COLO668 (cell line): Measurements from ENCODE around the gene ZNF462.
"Not testable (repeated sequence)": the region's sequence is repeated elsewhere in the genome, so short reads cannot be mapped to it uniquely, and the experiment has no call there.

Experiments
- DNase-seq: peaks from one replicate; lab custom pipeline; 2025; ENCODE audit not compliant: unreplicated experiment; lab: John Stamatoyannopoulos, UW

Gene ZNF462

GRCh38 chr9:106862821-106863720, at the start of gene ZNF462:
TSS of gene ZNF462 (plus strand) at chr9:106863166. CDS start at chr9:106923384, 60,218 bp downstream.
- DNase-seq = peak; percentile 53

GRCh38 chr9:106816524-106816923, 46.4 kb upstream of the ZNF462 start:
- no peak for DNase-seq

GRCh38 chr9:106818034-106818433, 44.9 kb upstream of the ZNF462 start:
- no peak for DNase-seq

- no peak for DNase-seq
These were observed 42.1 kb upstream of the ZNF462 start for GRCh38 chr9:106820866-106821265.

DNA sequence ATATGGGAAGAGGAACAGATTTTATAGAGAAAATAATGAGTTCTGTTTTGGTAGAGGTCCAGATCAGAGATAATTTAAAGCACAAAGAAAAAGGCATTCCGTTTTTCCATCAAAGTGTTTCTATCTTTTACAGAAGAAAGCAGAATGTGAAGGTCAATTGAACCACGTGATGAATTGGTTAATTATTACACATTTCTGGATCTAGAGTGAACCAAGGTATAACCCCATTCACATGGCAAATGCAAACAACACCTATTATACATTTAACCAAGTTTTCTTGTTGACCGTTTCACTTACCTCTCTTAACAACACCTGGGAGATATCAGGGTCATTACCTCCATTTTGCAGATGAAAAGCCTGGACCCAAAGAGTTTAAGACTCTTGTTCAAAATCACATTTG, 34.9 kb upstream of the ZNF462 start:
- no peak for DNase-seq

DNA sequence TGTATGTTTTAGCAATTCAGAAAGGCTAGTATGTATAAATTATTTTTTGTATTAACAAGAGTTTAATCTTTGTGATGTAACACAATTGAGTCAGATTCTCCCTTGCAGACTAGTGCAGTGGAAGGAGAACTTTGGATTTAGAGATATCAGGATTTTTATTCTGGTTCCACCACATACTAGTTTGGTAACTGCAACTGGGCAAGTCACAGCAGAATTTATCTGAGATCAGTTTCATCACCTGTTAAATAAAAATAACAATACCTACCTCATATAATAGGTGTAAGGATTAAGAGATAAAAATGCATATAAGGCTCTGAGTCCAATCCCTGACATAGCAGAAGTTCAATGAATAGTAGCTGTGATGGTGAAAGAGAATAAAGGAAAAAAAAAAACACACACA, 34.0 kb upstream of the ZNF462 start:
- DNase-seq = no peak

DNA sequence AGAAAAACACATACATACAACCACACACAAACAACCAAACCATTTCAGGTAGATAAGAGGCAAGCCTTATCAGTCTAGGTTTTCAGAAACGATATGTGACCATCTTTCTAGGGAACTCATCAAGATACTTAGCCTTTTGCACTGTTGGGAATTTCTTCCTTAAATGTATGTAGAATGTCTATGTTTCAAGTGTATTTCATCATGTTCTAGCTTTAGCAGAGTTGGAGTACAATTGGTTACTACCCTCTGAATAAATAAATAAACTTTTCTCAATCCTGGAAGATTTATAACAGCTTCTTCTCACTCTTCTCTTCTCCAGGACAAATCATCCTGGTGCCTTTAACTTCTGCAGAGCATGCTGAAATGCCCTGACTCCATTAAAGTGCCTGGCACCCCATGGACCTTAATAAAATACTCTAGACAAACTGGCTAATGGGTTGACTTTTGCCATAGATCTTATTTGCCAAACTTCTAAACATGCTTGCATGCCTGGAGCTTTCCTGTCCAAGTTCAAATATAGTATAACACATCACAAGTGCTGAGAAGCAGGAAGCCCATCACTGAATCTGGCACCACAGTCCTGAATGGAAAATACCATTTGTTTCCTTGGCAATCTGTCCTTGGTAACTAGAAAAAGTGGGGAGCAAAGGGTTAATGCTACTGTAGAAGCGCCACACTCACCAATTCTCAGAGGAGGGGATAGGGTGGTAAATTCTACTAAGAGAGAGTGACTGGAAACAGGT, 33.1 kb upstream of the ZNF462 start:
- DNase-seq = no peak

GRCh38 chr9:106830527-106831150, 32.3 kb upstream of the ZNF462 start:
- peak; percentile 11 for DNase-seq

DNA sequence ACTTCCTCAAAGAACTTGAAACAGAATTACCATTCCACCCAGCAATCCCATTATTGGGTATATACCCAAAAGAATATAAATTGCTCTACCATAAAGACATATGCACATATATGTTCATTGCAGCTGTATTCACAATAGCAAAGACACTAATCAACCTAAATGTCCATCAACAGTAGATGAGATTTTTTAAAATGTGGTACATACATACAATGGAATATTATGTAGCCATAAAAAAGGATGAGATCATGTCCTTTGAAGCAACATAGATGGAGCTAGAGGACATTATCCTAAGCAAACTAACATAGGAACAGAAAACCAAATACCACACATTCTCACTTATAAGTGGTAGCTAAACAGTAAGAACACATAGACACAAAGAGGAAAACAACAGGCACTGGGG, 28.1 kb upstream of the ZNF462 start:
- DNase-seq = no peak

- DNase-seq = no peak
These were observed 27.1 kb upstream of the ZNF462 start for GRCh38 chr9:106835840-106836239.

GRCh38 chr9:106843371-106843770, 19.6 kb upstream of the ZNF462 start:
- no peak for DNase-seq

- DNase-seq = no peak
These were observed 16.7 kb upstream of the ZNF462 start for GRCh38 chr9:106846307-106846706.

DNA sequence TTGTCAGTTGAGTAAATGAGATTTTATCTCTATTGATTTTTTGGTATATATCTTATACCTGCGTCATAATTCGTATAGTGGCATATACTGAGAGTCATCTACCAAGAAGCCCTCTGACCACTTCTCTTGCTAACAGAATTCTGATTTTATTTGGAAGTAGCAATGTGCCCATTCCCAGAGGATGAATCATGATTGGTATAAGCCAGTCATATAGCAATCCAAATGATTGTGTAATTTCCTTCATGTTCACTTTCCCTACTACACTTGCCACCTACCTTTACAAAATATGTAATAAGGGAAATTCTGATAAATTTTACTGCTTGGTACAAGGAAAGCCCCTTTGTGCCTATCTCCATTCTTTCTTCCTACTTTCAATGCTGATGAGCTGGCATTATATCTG, 16.1 kb upstream of the ZNF462 start:
- no peak for DNase-seq

DNA sequence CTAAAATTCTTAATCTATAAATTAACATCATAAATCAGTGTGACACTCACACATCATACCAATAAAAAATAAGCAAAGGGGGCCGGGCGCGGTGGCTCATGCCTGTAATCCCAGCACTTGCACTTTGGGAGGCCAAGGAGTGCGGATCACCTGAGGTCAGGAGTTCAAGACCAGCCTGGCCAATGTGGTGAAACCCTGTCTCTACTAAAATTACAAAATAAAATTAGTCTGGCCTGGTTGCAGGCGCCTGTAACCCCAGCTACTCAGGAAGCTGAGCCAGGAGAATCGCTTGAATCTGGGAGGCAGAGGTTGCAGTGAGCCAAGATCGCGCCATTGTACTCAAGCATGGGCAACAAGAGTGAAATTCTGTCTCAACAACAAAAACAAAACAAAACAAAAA, 11.3 kb upstream of the ZNF462 start:
- not testable (repeated sequence) for DNase-seq

GRCh38 chr9:106857811-106858470, 5.0 kb upstream of the ZNF462 start:
- no peak for DNase-seq

GRCh38 chr9:106859957-106860720, 2.8 kb upstream of the ZNF462 start:
- no peak for DNase-seq

GRCh38 chr9:106860721-106861639, 2.0 kb upstream of the ZNF462 start:
- no peak for DNase-seq

GRCh38 chr9:106861640-106862109, 1.3 kb upstream of the ZNF462 start:
- DNase-seq = no peak

GRCh38 chr9:106862110-106862820, 701 bp upstream of the ZNF462 start:
- DNase-seq = peak; percentile 38
